OCI-LY3 (cell line): ENCODE results near the gene GSS.

Experiments used
- H2AFZ ChIP-seq: fragments of 200-600, 300-600 bp; shearing (Covaris generic); 2 replicates; pipeline ENCODE4 v1.6.0; 2014; ENCODE audit warnings: antibody characterized with exemption, low read depth, low read length
- H3K27ac ChIP-seq: fragments of 200-600, 300-600 bp; sonication (generic); 2 replicates; pipeline ENCODE4 v1.5.1; 2014; ENCODE audit warnings: mild to moderate bottlenecking, low read length, moderate library complexity, mixed read lengths
- H3K27me3 ChIP-seq: fragments of 200-600, 300-600 bp; sonication (generic); 2 replicates; pipeline ENCODE4 v1.6.1; 2014; ENCODE audit warnings: low read depth, low read length, mixed read lengths
- H3K36me3 ChIP-seq: fragments of 200-600, 300-600 bp; sonication (generic); replicated peaks from 2 replicates; pipeline ENCODE3; 2014; ENCODE audit warnings: low read depth, low read length, mixed read lengths
- H3K4me1 ChIP-seq: fragments of 300-600, 200-600 bp; sonication (generic); 2 replicates; pipeline ENCODE4 v1.6.1; 2014; ENCODE audit warnings: low read length, mixed read lengths
- H3K4me2 ChIP-seq: fragments of 200-600, 300-600 bp; sonication (generic); 2 replicates; pipeline ENCODE4 v1.6.1; 2014; ENCODE audit warnings: low read length, mixed read lengths
- H3K4me3 ChIP-seq: fragments of 300-600, 200-600 bp; sonication (generic); 2 replicates; pipeline ENCODE4 v1.5.1; 2014; ENCODE audit warnings: antibody characterized with exemption, mild to moderate bottlenecking, low read length, moderate library complexity
- H3K79me2 ChIP-seq: fragments of 300-600, 200-600 bp; shearing (Covaris generic); 2 replicates; pipeline ENCODE4 v1.6.1; 2014; ENCODE audit warnings: mild to moderate bottlenecking, low read length, mixed read lengths
- H3K9ac ChIP-seq: fragments of 300-600, 200-600 bp; shearing (Covaris generic); 2 replicates; pipeline ENCODE4 v1.6.0; 2014; ENCODE audit warnings: mild to moderate bottlenecking, low read length, moderate library complexity
- H3K9me3 ChIP-seq: fragments of 200-600, 300-600 bp; shearing (Covaris generic); 2 replicates; pipeline ENCODE4 v1.6.1; 2014; ENCODE audit warnings: low read length, mixed read lengths; ENCODE audit not compliant: insufficient read depth
- H4K20me1 ChIP-seq: fragments of 200-600, 300-600 bp; sonication (generic); 2 replicates; pipeline ENCODE4 v1.6.1; 2016; ENCODE audit warnings: low read length, mixed read lengths; ENCODE audit not compliant: insufficient read depth
- CTCF ChIP-seq: fragments of 200-600, 300-600 bp; sonication (generic); IDR thresholded peaks from 2 replicates; pipeline ENCODE4 v1.5.1; 2014; ENCODE audit warnings: antibody characterized with exemption, low read length, low read depth
- EZH2phosphoT487 ChIP-seq: fragments of 200-600 bp; shearing (Covaris generic); IDR thresholded peaks from 2 replicates; pipeline ENCODE4 v1.6.1; 2018; ENCODE audit warnings: antibody characterized with exemption, mixed run types, low read depth

Gene GSS

GRCh38 chr20:34896086-34896621 lies 59.5 kb downstream of the GSS start:
- TF ChIP-seq EZH2phosphoT487 = no peak
- TF ChIP-seq CTCF = no peak
- no peaks in the 10 kb centered on the region for H3K79me2 ChIP-seq
- H3K9me3 ChIP-seq = no peaks in the 10 kb centered on the region
- no peak overlapping the region for H2AFZ ChIP-seq
- no peaks in the 10 kb centered on the region for H4K20me1 ChIP-seq
- no peak overlapping the region for H3K27ac ChIP-seq
- H3K27me3 ChIP-seq = no peaks in the 10 kb centered on the region
- H3K4me2 ChIP-seq = no peak overlapping the region
- peaks cover 19% of the 10 kb centered on the region for H3K4me1 ChIP-seq
- no peaks in the 10 kb centered on the region for H3K36me3 ChIP-seq
- H3K4me3 ChIP-seq = no peak overlapping the region
- no peak overlapping the region for H3K9ac ChIP-seq

- TF ChIP-seq EZH2phosphoT487 (no peak), CTCF (no peak)
- no peaks in the 10 kb centered on the region for H3K79me2 ChIP-seq
- no peak overlapping the region for H2AFZ ChIP-seq
- no peak overlapping the region for H3K27ac ChIP-seq
- no peaks in the 10 kb centered on the region for H3K36me3 ChIP-seq
- no peak overlapping the region for H3K4me2 ChIP-seq
- H3K9me3 ChIP-seq = no peaks in the 10 kb centered on the region
- H3K27me3 ChIP-seq = no peaks in the 10 kb centered on the region
- no peaks in the 10 kb centered on the region for H4K20me1 ChIP-seq
- no peak overlapping the region for H3K9ac ChIP-seq
- peaks cover 23% of the 10 kb centered on the region for H3K4me1 ChIP-seq
- no peak overlapping the region for H3K4me3 ChIP-seq
Measured at GRCh38 chr20:34895465-34895864, 60.1 kb downstream of the GSS start.

- peaks cover 20% of the 10 kb centered on the region for H3K4me1 ChIP-seq
- H3K9ac ChIP-seq = no peak overlapping the region
- no peak overlapping the region for H3K4me2 ChIP-seq
- H3K79me2 ChIP-seq = no peaks in the 10 kb centered on the region
- no peak for TF ChIP-seq CTCF
- no peak for TF ChIP-seq EZH2phosphoT487
- no peaks in the 10 kb centered on the region for H3K27me3 ChIP-seq
- H2AFZ ChIP-seq = no peak overlapping the region
- no peak overlapping the region for H3K4me3 ChIP-seq
- no peaks in the 10 kb centered on the region for H3K36me3 ChIP-seq
- no peaks in the 10 kb centered on the region for H4K20me1 ChIP-seq
- no peaks in the 10 kb centered on the region for H3K9me3 ChIP-seq
- no peak overlapping the region for H3K27ac ChIP-seq
Measured at GRCh38 chr20:34894723-34895122, 60.9 kb downstream of the GSS start.

- H3K4me1 ChIP-seq = peaks cover 18% of the 10 kb centered on the region
- no peak overlapping the region for H3K9ac ChIP-seq
- H2AFZ ChIP-seq = no peak overlapping the region
- H3K4me3 ChIP-seq = no peak overlapping the region
- no peak for TF ChIP-seq EZH2phosphoT487
- no peak for TF ChIP-seq CTCF
- H3K36me3 ChIP-seq = no peaks in the 10 kb centered on the region
- H3K79me2 ChIP-seq = no peaks in the 10 kb centered on the region
- H3K27me3 ChIP-seq = no peaks in the 10 kb centered on the region
- H3K9me3 ChIP-seq = no peaks in the 10 kb centered on the region
- H3K27ac ChIP-seq = no peak overlapping the region
- peak overlapping the region; percentile 2; the same call in 1 of the 2 replicates for H3K4me2 ChIP-seq
- no peaks in the 10 kb centered on the region for H4K20me1 ChIP-seq
Measured at GRCh38 chr20:34892671-34893070, 62.9 kb downstream of the GSS start.
